Immature natural killer cell (primary cell): Measurements from ENCODE around the gene C10orf90. TPM values are rescaled to one million over a fixed set of nuclear protein-coding genes. Genes with fewer than 3 reads are reported as not detected.
"Not testable (repeated sequence)": the region's sequence is repeated elsewhere in the genome, so short reads cannot be mapped to it uniquely, and the experiment has no call there.

Experiments used
- DNase-seq, 3 donors: peaks; one replicate each; pipeline ENCODE4 v3.0.0; 2022; ENCODE audit warnings: mixed read lengths in 1 of 3
- H3K27ac Mint-ChIP-seq, 6 donors: one replicate each; pipeline ENCODE4 v1.8.0; 2020; ENCODE audit warnings: mixed read lengths in 6 of 6, mild to moderate bottlenecking in 5 of 6, inconsistent platforms in 4 of 6, moderate library complexity in 3 of 6
- H3K27me3 Mint-ChIP-seq, 3 donors: one replicate each; pipeline ENCODE4 v1.8.0; 2020 to 2021; ENCODE audit warnings: low read depth in 3 of 3, mild to moderate bottlenecking in 3 of 3, mixed read lengths in 3 of 3, moderate library complexity in 3 of 3, inconsistent platforms in 1 of 3
- H3K36me3 Mint-ChIP-seq, 3 donors: one replicate each; pipeline ENCODE4 v1.8.0; 2020; ENCODE audit warnings: mixed read lengths in 3 of 3, inconsistent platforms in 2 of 3, mild to moderate bottlenecking in 2 of 3
- H3K4me1 Mint-ChIP-seq, 2 donors: one replicate each; pipeline ENCODE4 v1.8.0; 2020; ENCODE audit warnings: inconsistent platforms in 2 of 2, mild to moderate bottlenecking in 2 of 2, mixed read lengths in 2 of 2, moderate library complexity in 1 of 2
- H3K4me3 Mint-ChIP-seq, 5 donors: one replicate each; pipeline ENCODE4 v1.8.0; 2020; ENCODE audit warnings: mild to moderate bottlenecking in 5 of 5, mixed read lengths in 5 of 5, inconsistent platforms in 3 of 5, moderate library complexity in 3 of 5
- H3K9me3 Mint-ChIP-seq, 6 donors: one replicate each; pipeline ENCODE4 v1.8.0; 2020; ENCODE audit warnings: mild to moderate bottlenecking in 6 of 6, mixed read lengths in 6 of 6, inconsistent platforms in 4 of 6, moderate library complexity in 3 of 6
- polyA plus RNA-seq, 3 donors: library from polyadenylated mRNA; unstranded; fragments of 300-500 nt; fragmentation: Illumina TruSeq; gene quantifications; one replicate each; pipeline ENCODE4 v1.2.3, GENCODE V29; 2021

The C10orf90 gene
- polyA plus RNA-seq, 3 donors from 2014 or later: not detected

DNA sequence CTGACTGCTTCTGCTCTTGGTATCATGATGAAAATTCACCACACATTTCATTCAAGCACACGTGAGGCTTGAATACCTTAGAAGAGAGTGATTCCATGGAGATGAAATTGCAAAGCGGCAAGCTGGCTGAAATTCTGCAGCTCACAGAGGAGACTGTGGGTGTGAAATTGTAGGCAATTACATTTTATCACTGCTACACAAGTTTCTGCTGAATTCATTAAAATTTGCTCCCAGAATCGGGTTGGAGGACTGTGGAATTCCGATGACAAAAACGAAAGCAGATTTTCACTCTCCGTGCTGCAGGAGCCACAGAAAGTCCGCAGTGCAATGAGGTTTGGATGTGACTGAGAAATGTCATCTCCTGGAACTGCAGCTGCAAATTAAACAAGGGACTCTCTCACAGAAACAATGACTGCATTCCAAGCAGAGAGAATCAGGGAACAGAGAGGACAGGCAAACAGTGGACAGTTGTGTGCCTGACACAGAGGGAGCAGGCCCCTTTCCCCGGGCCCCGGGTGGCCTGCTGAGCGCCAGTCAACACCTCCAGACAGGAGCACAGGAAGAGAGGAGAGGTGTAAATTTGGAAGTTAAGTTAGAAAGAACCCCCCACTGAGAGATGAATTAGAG lies 109.1 kb downstream of the C10orf90 start:
- Mint-ChIP-seq H3K9me3 (peaks cover 0 to 1% (median 0%) of the 10 kb centered on the region in 6 donors), H3K27me3 (peaks cover 0 to 6% (median 2%) of the 10 kb centered on the region in 3 donors), H3K4me3 (no peak overlapping the region)

DNA sequence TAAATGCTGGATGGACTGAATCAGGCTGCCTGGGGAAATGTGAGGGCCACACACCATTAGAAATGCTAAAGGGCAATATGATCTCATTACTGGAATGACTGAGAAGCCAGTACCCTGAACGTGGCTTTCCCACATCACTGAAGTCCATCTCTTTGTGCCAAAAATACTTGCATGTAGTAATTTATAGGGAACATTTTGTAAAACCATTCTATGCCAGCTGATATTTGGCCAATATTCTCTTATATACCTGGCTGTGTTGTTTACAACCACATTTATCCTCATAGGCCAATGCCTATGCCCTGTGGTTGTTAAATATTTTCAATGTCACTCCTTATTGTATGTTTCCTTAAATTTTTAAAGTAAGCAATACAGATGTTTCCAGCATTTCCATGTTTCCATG lies 111.6 kb downstream of the C10orf90 start:
- H3K4me1 Mint-ChIP-seq: no peaks in the 10 kb centered on the region
- no peak overlapping the region for H3K27ac Mint-ChIP-seq
- H3K4me3 Mint-ChIP-seq: no peak overlapping the region
- no peaks in the 10 kb centered on the region for H3K36me3 Mint-ChIP-seq
- H3K27me3 Mint-ChIP-seq: peaks cover 0 to 6% (median under 1%) of the 10 kb centered on the region in 3 donors
- peaks cover 0 to 2% (median 0%) of the 10 kb centered on the region in 6 donors for H3K9me3 Mint-ChIP-seq
- no peak for DNase-seq

More for the DNA sequence above, 109.1 kb downstream of the C10orf90 start:
- no peak overlapping the region for H3K27ac Mint-ChIP-seq
- no peak for DNase-seq
- H3K4me1 Mint-ChIP-seq: no peaks in the 10 kb centered on the region
- no peaks in the 10 kb centered on the region for H3K36me3 Mint-ChIP-seq

DNA sequence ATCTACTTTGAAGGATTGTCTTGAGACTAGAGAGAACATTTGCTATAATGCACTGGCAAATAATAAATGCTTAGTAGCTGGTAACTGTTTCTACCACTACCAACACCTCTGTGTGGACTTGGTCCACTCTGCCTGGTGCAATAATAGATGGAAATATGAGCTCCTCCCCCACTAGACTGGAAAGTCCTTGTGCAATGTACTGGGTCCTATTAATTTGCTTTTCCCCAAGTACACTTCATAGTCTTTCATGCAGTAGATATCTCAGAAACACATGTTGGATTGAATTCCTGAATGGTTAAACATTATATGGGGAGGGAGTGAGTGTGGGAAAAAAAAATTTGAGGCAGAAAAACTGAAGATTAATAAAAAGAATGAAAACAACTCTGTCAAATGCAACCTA lies 119.3 kb downstream of the C10orf90 start:
- Mint-ChIP-seq H3K4me1 (no peaks in the 10 kb centered on the region), H3K36me3 (no peaks in the 10 kb centered on the region), H3K27me3 (peaks cover 0 to 8% (median 2%) of the 10 kb centered on the region in 3 donors), H3K27ac (no peak overlapping the region), H3K4me3 (no peak overlapping the region), H3K9me3 (peaks cover 0 to 5% (median 0%) of the 10 kb centered on the region in 6 donors)
- DNase-seq: no peak

- DNase-seq, H3K4me1 Mint-ChIP-seq, H3K27me3 Mint-ChIP-seq, H3K27ac Mint-ChIP-seq, H3K9me3 Mint-ChIP-seq, H3K36me3 Mint-ChIP-seq, H3K4me3 Mint-ChIP-seq: not testable (repeated sequence)
Measured at GRCh38 chr10:126550586-126550985, 119.9 kb downstream of the C10orf90 start.

- no peak for DNase-seq
- Mint-ChIP-seq H3K4me1 (no peaks in the 10 kb centered on the region), H3K36me3 (no peaks in the 10 kb centered on the region), H3K27me3 (peaks cover 0 to 13% (median 2%) of the 10 kb centered on the region in 3 donors), H3K9me3 (peaks cover 0 to 5% (median 0%) of the 10 kb centered on the region in 6 donors), H3K4me3 (no peak overlapping the region), H3K27ac (no peak overlapping the region)
Measured at GRCh38 chr10:126549344-126549743, 121.1 kb downstream of the C10orf90 start.

DNA sequence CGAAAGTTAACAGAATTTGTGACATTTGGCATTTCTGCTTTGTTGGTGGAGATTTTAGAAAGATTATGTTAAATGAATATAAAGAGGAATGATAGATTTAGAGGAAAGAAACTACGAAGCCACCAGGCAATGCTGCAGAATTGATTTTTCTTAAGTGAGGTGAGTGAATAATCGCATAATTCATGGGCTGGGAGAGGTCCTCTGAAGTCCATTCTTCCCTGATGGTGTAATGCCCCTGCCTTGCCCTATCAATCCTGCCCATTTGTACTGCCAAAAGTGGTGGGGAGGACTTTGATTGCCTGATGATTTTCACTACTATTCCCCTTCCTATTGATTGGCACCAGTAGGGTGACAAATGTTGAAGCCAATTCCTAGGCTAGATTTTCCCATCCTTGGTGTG lies 125.9 kb downstream of the C10orf90 start:
- Mint-ChIP-seq H3K36me3 (no peaks in the 10 kb centered on the region), H3K27me3 (peaks cover 2 to 7% (median 4%) of the 10 kb centered on the region in 3 donors), H3K27ac (no peak overlapping the region), H3K4me1 (no peaks in the 10 kb centered on the region), H3K9me3 (no peaks in the 10 kb centered on the region), H3K4me3 (no peak overlapping the region)
- DNase-seq: no peak

DNA sequence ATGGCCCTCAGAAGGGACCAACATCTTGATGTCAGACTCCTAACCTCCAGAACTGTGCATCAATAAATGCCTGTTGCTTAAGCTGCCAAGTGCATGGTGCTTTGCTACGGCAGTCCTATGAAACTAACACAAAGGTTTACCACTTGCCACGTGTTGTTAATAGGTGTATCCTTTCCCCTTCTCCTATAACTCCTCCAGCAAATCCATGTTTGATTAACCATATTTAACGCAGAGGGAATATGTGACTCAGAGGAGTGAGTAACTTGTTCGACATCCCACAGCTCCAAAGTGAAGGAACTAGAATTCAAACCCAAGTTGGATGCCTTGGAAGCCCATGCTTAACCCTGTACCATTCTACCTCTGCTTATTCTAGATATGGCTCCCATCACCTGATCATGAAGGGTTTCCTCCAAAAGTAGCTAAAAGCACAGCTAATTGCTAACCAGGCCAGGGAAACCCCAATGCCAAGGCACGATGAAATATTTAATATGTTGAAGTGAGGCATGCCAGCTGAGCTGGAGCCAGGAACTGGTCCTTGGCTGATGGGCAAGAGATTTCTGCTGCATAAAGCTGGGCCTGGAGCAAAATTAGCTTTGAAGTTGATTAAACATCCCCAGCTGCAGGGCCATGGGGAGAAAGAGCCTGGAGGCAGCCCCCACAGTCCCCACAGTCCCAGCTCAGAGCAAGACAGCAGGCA lies 131.9 kb downstream of the C10orf90 start:
- Mint-ChIP-seq H3K4me3 (no peak overlapping the region), H3K9me3 (no peaks in the 10 kb centered on the region), H3K27me3 (peaks cover 0 to 4% (median 2%) of the 10 kb centered on the region in 3 donors), H3K4me1 (no peaks in the 10 kb centered on the region), H3K27ac (no peak overlapping the region), H3K36me3 (no peaks in the 10 kb centered on the region)
- DNase-seq: no peak

DNA sequence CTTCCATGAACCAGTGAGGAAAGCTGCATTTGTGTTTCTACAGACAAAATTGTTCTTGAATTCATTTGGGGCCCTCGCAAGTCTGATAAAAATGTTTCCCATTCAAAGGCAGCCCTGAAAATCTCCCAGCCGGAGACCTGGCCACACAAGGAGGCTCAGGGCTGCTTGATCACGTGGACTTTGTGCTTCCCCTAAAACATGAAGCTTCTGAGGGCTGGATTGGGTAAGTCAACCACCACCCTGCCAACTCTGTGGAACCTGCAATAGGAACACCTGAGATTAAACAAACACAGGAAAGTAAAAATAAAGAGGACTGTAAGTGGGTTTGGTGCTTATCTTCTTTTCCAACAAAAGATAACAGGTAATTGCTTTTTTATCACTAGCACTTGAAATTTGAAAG lies 133.8 kb downstream of the C10orf90 start:
- no peak for DNase-seq
- Mint-ChIP-seq H3K27ac (no peak overlapping the region), H3K27me3 (peaks cover 0 to 8% (median under 1%) of the 10 kb centered on the region in 3 donors), H3K36me3 (no peaks in the 10 kb centered on the region), H3K4me1 (no peaks in the 10 kb centered on the region), H3K4me3 (no peak overlapping the region), H3K9me3 (no peaks in the 10 kb centered on the region)

GRCh38 chr10:126536148-126536547 lies 134.3 kb downstream of the C10orf90 start:
- peaks cover 0 to 8% (median 0%) of the 10 kb centered on the region in 3 donors for H3K27me3 Mint-ChIP-seq
- no peak overlapping the region for H3K4me3 Mint-ChIP-seq
- no peaks in the 10 kb centered on the region for H3K36me3 Mint-ChIP-seq
- H3K9me3 Mint-ChIP-seq: no peaks in the 10 kb centered on the region
- DNase-seq: no peak
- no peaks in the 10 kb centered on the region for H3K4me1 Mint-ChIP-seq
- no peak overlapping the region for H3K27ac Mint-ChIP-seq

- Mint-ChIP-seq H3K4me1 (no peaks in the 10 kb centered on the region), H3K27me3 (peaks cover 0 to 8% (median 2%) of the 10 kb centered on the region in 3 donors), H3K36me3 (no peaks in the 10 kb centered on the region), H3K27ac (no peak overlapping the region), H3K4me3 (no peak overlapping the region), H3K9me3 (peaks cover 0 to 1% (median 0%) of the 10 kb centered on the region in 6 donors)
- DNase-seq: no peak
Measured at GRCh38 chr10:126533644-126534043, 136.8 kb downstream of the C10orf90 start.

DNA sequence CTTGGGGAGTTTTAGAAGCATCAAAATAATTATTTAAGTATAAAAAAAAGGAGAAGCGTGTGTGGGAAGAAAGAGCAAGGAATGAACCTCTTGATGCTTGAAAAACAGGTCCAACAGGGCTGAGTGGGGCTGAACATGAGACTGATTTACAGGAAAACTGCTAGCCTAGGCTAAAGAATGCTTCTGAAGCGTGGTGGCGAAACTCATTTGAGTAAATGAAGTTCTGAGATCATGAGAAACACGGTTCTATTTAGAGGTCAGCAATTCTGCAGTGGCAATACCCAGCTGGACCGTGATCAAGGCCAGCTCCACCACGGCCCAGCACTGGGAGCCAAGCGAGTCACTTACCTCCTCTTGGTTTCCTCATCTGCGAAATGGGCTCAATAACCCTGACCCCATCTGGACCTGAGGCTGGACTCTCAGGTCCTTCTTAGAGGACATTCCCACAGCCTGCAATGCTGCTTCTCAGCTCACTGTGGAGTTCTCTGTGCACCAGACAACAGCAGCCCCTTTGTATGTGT lies 142.1 kb downstream of the C10orf90 start:
- Mint-ChIP-seq H3K4me3 (no peak overlapping the region), H3K27me3 (peaks cover 5 to 11% (median 8%) of the 10 kb centered on the region in 3 donors), H3K36me3 (no peaks in the 10 kb centered on the region), H3K27ac (no peak overlapping the region), H3K4me1 (no peaks in the 10 kb centered on the region), H3K9me3 (peaks cover 0 to 1% (median 0%) of the 10 kb centered on the region in 6 donors)
- DNase-seq: no peak

DNA sequence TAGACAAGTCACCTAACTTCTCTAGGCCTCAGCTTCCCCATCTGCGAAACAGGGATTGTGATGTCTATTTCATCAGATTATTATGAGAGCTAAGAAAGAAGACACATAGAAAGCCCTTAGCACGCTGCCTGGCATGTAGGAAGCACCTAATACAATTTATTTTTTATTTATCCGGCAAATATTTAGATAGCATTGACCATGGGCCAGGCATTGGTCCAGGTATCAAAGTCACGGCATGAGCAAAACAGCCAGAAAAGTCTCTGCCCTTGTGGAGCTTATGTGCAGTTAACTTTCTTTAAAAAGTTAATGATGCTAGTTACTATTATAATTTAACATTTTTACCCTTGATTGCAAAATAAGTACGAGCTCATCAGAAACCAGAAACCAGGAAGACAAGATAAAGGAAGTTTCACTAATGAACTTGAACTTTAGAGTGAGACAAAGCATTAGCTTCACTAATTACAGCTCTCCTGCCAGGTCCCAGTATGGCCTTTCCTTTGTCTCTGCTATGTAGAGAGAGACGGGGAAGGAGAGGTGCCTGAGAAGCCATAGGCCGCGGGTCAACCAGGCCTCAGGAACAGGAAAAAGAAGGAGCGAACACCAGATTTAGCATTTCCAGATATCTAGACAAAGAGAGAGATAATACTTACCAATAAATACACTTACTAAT lies 142.7 kb downstream of the C10orf90 start:
- Mint-ChIP-seq H3K9me3 (peaks cover 0 to 1% (median 0%) of the 10 kb centered on the region in 6 donors), H3K36me3 (no peaks in the 10 kb centered on the region), H3K27me3 (peaks cover 5 to 9% (median 8%) of the 10 kb centered on the region in 3 donors), H3K4me1 (no peaks in the 10 kb centered on the region), H3K4me3 (no peak overlapping the region), H3K27ac (peak overlapping the region in 1 of 6 donors; percentile 55)
- DNase-seq: no peak

DNA sequence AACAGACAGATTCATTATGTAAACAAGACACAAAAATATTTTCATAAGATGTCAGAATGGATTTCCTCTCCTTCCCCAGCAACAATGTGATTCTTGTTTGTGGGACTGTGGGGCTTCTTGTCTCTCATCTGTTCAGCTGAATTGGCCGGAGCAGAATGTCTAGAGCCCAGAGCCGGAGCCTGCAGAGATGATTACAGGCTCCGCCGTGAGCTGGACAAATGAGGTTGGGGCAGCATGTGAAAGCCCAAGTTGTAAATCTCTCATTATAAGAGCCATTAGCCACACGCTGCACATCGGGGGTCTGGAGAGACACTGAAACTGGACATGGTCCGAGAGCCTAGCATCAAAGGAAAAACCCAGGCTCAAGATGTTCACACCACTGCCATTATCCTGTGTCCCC lies 145.2 kb downstream of the C10orf90 start:
- DNase-seq: no peak
- Mint-ChIP-seq H3K36me3 (no peaks in the 10 kb centered on the region), H3K4me1 (no peaks in the 10 kb centered on the region), H3K27ac (no peak overlapping the region), H3K4me3 (no peak overlapping the region), H3K9me3 (peaks cover 0 to 1% (median 0%) of the 10 kb centered on the region in 6 donors), H3K27me3 (peaks cover 7 to 8% (median 7%) of the 10 kb centered on the region in 3 donors)

DNA sequence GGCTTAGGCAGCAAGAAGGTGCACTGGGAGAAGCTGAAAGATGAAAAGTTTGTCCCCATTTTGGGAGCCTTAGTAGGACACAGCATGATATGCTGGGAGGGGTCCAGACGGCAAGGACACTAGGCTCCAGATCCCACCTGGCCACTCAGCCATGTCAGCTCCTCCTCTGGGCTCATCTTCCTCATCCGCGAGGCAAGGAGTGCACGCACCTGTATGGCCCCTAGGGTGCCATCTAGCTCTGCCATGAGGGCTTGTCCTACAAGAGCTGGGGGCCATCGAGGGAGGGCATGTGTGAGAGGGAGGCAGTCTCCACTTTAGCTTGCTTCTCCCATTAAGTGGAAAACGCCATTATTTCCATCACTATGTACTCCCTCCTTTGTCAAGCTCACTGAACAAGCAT lies 146.0 kb downstream of the C10orf90 start:
- H3K27me3 Mint-ChIP-seq: peaks cover 7 to 8% (median 7%) of the 10 kb centered on the region in 3 donors
- DNase-seq: no peak
- H3K27ac Mint-ChIP-seq: no peak overlapping the region
- peaks cover 0 to 4% (median 0%) of the 10 kb centered on the region in 6 donors for H3K9me3 Mint-ChIP-seq
- no peaks in the 10 kb centered on the region for H3K36me3 Mint-ChIP-seq
- no peak overlapping the region for H3K4me3 Mint-ChIP-seq
- no peaks in the 10 kb centered on the region for H3K4me1 Mint-ChIP-seq
